Ectodermal cell (in vitro differentiated cells): Measurements from ENCODE around the gene TXNRD3.

Source experiments
- H3K27ac ChIP-seq: 2 replicates; pipeline ENCODE4 v1.7.0; 2013; ENCODE audit warnings: mild to moderate bottlenecking, low read depth, low read length; ENCODE audit not compliant: insufficient read depth, poor library complexity, severe bottlenecking
- H3K27me3 ChIP-seq: 2 replicates; pipeline ENCODE4 v1.7.0; 2013; ENCODE audit warnings: mild to moderate bottlenecking, low read length; ENCODE audit not compliant: insufficient read depth, control insufficient read depth, poor library complexity, severe bottlenecking
- H3K36me3 ChIP-seq: one replicate; pipeline ENCODE4 v1.7.0; 2013; ENCODE audit warnings: low read length; ENCODE audit not compliant: control insufficient read depth, insufficient read depth
- H3K4me1 ChIP-seq: one replicate; pipeline ENCODE4 v1.7.0; 2013; ENCODE audit warnings: low read length; ENCODE audit not compliant: control insufficient read depth, insufficient read depth
- H3K4me3 ChIP-seq: 2 replicates; pipeline ENCODE4 v1.7.0; 2013; ENCODE audit warnings: low read depth, low read length, control low read depth; ENCODE audit not compliant: insufficient read depth
- H3K9me3 ChIP-seq: 2 replicates; pipeline ENCODE4 v1.7.0; 2013; ENCODE audit warnings: mild to moderate bottlenecking, low read length, moderate library complexity; ENCODE audit not compliant: control insufficient read depth
- WGBS, 2 experiments: methylation state at CpG; one replicate each; pipeline ENCODE4 v1.1.7; 2013; ENCODE audit warnings: missing lambda C conversion rate in 2 of 2; 5-methylcytosine and 5-hydroxymethylcytosine counted together

TXNRD3 gene

GRCh38 chr3:126621171-126621570, 33.8 kb downstream of the TXNRD3 start:
- Histone ChIP-seq H3K4me1 (no peaks in the 10 kb centered on the region), H3K27ac (no peak overlapping the region), H3K27me3 (no peaks in the 10 kb centered on the region), H3K4me3 (no peak overlapping the region), H3K36me3 (no peaks in the 10 kb centered on the region), H3K9me3 (no peaks in the 10 kb centered on the region)
- WGBS, 2 experiments, result 97% methylated on average over 1 of the region's 1 CpG

DNA sequence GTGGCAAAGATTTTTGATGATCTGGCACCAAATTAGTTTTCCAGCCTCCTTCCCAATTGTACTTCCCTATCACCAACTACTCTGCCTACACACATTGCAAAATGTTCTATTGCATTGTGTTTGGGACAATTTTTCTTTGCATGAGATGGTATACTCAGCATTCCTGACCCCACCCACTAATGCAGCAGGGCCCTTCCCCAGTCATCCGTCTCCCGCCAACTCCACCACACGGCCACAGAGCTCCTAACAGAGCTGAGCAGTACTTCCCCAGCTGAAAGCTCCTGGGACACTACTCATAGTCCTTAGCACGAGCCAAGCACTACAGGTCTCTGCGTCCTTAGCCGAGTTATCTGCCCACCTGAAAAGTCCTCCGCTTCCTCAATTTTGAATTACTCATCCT, 34.2 kb downstream of the TXNRD3 start:
- no peaks in the 10 kb centered on the region for H3K27me3 ChIP-seq
- no peaks in the 10 kb centered on the region for H3K36me3 ChIP-seq
- no peaks in the 10 kb centered on the region for H3K9me3 ChIP-seq
- H3K4me3 ChIP-seq, result no peak overlapping the region
- H3K4me1 ChIP-seq, result no peaks in the 10 kb centered on the region
- WGBS, 2 experiments, result 89% methylated on average over 7 of the region's 7 CpGs
- no peak overlapping the region for H3K27ac ChIP-seq

- H3K4me3 ChIP-seq, result no peak overlapping the region
- H3K27ac ChIP-seq, result no peak overlapping the region
- H3K9me3 ChIP-seq, result no peaks in the 10 kb centered on the region
- no peaks in the 10 kb centered on the region for H3K4me1 ChIP-seq
- H3K27me3 ChIP-seq, result no peaks in the 10 kb centered on the region
- H3K36me3 ChIP-seq, result no peaks in the 10 kb centered on the region
Measured at GRCh38 chr3:126618760-126619159, 36.2 kb downstream of the TXNRD3 start.

DNA sequence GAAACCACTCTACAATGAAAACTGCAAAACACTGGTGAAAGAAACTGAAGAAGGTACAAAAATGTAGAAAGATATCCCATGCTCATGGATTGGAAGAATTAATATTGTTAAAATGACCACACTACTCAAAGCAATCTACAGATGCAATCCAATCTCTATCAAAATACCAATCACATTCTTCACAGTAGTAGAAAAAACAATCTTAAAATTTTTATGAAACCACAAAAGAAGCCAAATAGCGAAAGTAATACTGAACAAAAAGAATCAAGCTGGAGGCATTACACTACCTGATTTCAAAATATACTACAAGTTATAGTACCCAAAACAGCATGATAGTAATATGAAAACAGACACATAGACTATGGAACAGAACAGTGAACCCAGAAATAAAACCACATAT, 36.9 kb downstream of the TXNRD3 start:
- H3K27ac ChIP-seq, result no peak overlapping the region
- 38 to 63% methylated on average over 1 of the region's 1 CpG for WGBS, 2 experiments
- H3K36me3 ChIP-seq, result no peaks in the 10 kb centered on the region
- no peaks in the 10 kb centered on the region for H3K4me1 ChIP-seq
- no peak overlapping the region for H3K4me3 ChIP-seq
- no peaks in the 10 kb centered on the region for H3K27me3 ChIP-seq
- H3K9me3 ChIP-seq, result no peaks in the 10 kb centered on the region

DNA sequence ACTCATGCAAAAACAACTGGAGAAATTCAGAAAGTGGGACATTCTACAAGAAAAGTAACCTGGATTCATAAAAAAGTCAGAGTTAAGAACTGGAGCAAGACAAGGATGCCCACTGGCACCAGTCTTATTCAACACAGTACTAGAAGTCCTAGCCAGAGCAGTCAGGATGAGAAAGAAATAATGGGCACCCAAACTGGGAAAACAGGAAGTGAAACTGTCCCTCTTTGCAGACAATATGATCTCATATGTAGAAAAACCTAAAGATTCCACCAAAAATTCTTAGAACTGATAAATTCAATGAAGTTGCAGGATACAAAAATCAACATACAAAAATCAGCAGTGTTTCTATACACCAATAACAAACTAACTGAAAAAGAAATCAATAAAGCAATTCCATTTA, 37.4 kb downstream of the TXNRD3 start:
- Histone ChIP-seq H3K9me3 (no peaks in the 10 kb centered on the region), H3K27ac (no peak overlapping the region), H3K4me1 (no peaks in the 10 kb centered on the region), H3K36me3 (no peaks in the 10 kb centered on the region), H3K4me3 (no peak overlapping the region), H3K27me3 (no peaks in the 10 kb centered on the region)

DNA sequence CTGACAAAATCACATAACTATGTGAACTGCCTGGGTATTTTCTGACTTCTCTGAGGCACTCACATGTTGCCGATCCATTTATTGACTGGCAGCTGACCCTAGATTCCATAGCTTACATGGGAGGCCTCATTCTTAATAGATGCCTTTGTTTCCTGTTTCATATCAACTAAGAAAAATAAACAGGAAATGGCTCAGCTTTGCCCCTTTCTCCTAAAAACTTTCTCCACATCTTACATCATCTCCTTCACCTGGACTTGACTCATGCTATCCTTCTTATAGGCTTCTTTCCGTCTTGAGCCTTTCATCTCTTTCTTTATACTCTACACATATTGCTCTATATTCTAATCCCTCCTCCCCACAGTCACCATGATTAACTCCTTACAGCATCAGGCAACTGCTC, 38.0 kb downstream of the TXNRD3 start:
- Histone ChIP-seq H3K27me3 (no peaks in the 10 kb centered on the region), H3K36me3 (no peaks in the 10 kb centered on the region), H3K4me1 (no peaks in the 10 kb centered on the region), H3K9me3 (no peaks in the 10 kb centered on the region), H3K4me3 (no peak overlapping the region), H3K27ac (no peak overlapping the region)
- 85 to 87% methylated on average over 2 of the region's 2 CpGs for WGBS, 2 experiments

- H3K4me3 ChIP-seq, result no peak overlapping the region
- H3K4me1 ChIP-seq, result no peaks in the 10 kb centered on the region
- H3K9me3 ChIP-seq, result no peaks in the 10 kb centered on the region
- H3K36me3 ChIP-seq, result no peaks in the 10 kb centered on the region
- H3K27me3 ChIP-seq, result no peaks in the 10 kb centered on the region
- 63 to 79% methylated on average over 1 to 2 of the region's 2 CpGs for WGBS, 2 experiments
- H3K27ac ChIP-seq, result no peak overlapping the region
Measured at GRCh38 chr3:126613479-126614188, 41.3 kb downstream of the TXNRD3 start.

DNA sequence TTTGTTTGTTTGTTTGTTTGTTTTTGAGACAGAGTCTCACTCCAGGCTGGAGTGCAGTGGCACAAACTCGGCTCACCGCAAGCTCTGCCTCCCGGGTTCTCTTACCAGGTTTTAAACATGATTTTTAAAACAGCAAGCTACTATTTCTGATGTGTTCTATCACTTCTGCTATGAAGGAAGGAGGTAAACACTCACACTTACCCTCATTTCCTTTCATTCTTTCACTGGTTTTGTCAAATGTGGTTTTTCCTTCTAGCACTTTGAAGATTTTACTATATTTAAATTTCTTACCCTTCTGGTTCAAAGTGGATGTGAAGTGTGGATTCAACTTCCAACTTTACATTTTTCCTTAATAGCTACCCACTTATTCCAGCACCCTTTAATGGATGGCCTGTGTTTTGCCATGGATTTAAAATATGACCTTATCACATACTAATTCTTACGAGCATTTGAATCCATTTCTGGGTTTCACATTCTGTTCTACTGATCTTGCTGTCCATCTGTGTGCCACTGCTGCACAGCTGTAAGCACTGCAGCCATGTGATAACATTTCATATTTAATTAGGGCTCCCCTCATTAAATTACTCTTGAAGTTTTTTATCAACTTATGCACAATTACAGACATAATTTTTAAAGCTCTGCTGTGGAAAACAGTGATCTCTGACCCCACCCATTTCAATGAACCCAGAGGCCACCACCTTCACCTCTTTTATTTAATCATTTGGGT, 42.3 kb downstream of the TXNRD3 start:
- WGBS, 2 experiments, result 95 to 98% methylated on average over 4 of the region's 4 CpGs
- H3K27ac ChIP-seq, result no peak overlapping the region
- H3K36me3 ChIP-seq, result no peaks in the 10 kb centered on the region
- H3K4me3 ChIP-seq, result no peak overlapping the region
- H3K9me3 ChIP-seq, result no peaks in the 10 kb centered on the region
- no peaks in the 10 kb centered on the region for H3K4me1 ChIP-seq
- H3K27me3 ChIP-seq, result no peaks in the 10 kb centered on the region

GRCh38 chr3:126609909-126610308, 45.0 kb downstream of the TXNRD3 start:
- 89 to 92% methylated on average over 2 of the region's 2 CpGs for WGBS, 2 experiments
- Histone ChIP-seq H3K4me3 (no peak overlapping the region), H3K27me3 (no peaks in the 10 kb centered on the region), H3K4me1 (no peaks in the 10 kb centered on the region), H3K9me3 (no peaks in the 10 kb centered on the region), H3K36me3 (no peaks in the 10 kb centered on the region), H3K27ac (no peak overlapping the region)

DNA sequence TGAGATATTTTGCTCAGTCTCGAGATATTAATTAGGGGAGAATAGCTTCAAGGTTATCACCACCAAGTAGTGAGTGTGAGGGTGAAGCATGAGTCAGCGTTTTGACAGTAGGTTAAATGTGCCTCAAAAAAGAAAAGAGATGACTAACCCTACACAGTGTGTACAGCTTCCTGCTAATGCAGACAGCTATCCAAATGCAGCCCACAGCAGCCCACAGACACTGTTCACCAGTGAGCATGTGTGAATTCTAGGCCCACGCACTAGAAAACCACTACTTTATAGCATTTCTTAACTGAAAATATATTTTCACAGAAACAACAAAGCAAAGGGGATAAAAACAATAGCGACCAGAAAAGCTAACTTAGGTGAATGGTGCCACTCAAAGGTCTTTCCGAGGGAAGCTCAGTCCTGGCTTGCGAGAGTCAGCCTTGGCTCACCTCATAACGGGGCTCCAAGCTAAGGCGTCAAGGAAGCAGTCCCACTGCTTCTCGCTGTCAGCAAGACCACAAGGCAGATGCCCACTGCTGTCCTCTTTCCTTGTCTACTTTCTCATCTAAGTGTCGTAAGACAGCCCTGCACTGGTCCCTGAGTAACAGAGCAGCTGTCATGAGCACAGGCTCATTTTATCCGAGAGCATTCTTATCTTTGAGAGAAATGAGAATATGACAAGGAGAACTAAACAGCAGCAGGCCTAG, 47.6 kb downstream of the TXNRD3 start:
- Histone ChIP-seq H3K27ac (no peak overlapping the region), H3K4me1 (no peaks in the 10 kb centered on the region), H3K27me3 (no peaks in the 10 kb centered on the region), H3K9me3 (no peaks in the 10 kb centered on the region), H3K4me3 (no peak overlapping the region), H3K36me3 (no peaks in the 10 kb centered on the region)
- 92 to 94% methylated on average over 11 of the region's 11 CpGs for WGBS, 2 experiments
